HEK293 (cell line): Measurements from ENCODE around the gene HDAC7.

Experiments
- CTCF ChIA-PET: fragments of 350-600 bp; formaldehyde crosslinking; extraction: SDS; loops from one replicate; lab custom pipeline; 2021; ENCODE audit warnings: antibody characterized with exemption; lab: Yijun Ruan, JAX
- POLR2A ChIA-PET: fragments of 300-600 bp; formaldehyde crosslinking; extraction: SDS; loops from one replicate; lab custom pipeline; 2020; ENCODE audit warnings: antibody characterized with exemption, inconsistent platforms; lab: Yijun Ruan, JAX
- H3K27ac ChIP-seq: fragments of 200-500 bp; sonication (Bioruptor generic); 2 replicates; pipeline ENCODE4 v1.5.1; 2014; ENCODE audit warnings: low read depth, low read length, control low read depth, inconsistent platforms; ENCODE audit errors: extremely low read depth
- H3K36me3 ChIP-seq, 2 experiments: fragments of 200-500 bp in 1 of 2; sonication (Bioruptor generic) in 1 of 2; 1 replicate in 1 of 2; 2 replicates in 1 of 2; pipeline ENCODE4 v1.5.1; 2014 to 2017; ENCODE audit warnings: inconsistent platforms in 2 of 2, low read length in 2 of 2; ENCODE audit not compliant: control insufficient read depth in 2 of 2, insufficient read depth in 1 of 2
- H3K4me1 ChIP-seq: fragments of 200-500 bp; sonication (Bioruptor generic); 2 replicates; pipeline ENCODE4 v1.5.1; 2014; ENCODE audit warnings: mild to moderate bottlenecking, low read length, inconsistent platforms; ENCODE audit not compliant: control insufficient read depth, insufficient read depth
- H3K4me3 ChIP-seq: 2 replicates; pipeline ENCODE4 v1.5.1; 2011; ENCODE audit warnings: low read depth, mild to moderate bottlenecking, control low read depth, low read length, moderate library complexity
- H3K9me3 ChIP-seq: fragments of 200-500 bp; sonication (Bioruptor generic); 2 replicates; pipeline ENCODE4 v1.5.1; 2014; ENCODE audit warnings: low read depth, low read length, inconsistent platforms; ENCODE audit not compliant: control insufficient read depth, insufficient read depth
- GLIS1 ChIP-seq: fragments of 450-650 bp; formaldehyde crosslinking; IDR thresholded peaks from 2 replicates; pipeline ENCODE4 v1.5.1; 2016; ENCODE audit warnings: missing biosample characterization, missing genetic modification characterization
- IKZF3 ChIP-seq: fragments of 450-650 bp; IDR thresholded peaks from 2 replicates; pipeline ENCODE4 v1.5.0; 2018; ENCODE audit warnings: missing biosample characterization, mild to moderate bottlenecking, missing genetic modification characterization, moderate library complexity
- KLF1 ChIP-seq: fragments of 450-650 bp; formaldehyde crosslinking; IDR thresholded peaks from 2 replicates; pipeline ENCODE4 v1.5.1; 2016; ENCODE audit warnings: missing biosample characterization, missing genetic modification characterization
- KLF10 ChIP-seq: fragments of 450-650 bp; IDR thresholded peaks from 2 replicates; pipeline ENCODE4 v1.5.1; 2018; ENCODE audit warnings: missing biosample characterization, mild to moderate bottlenecking, missing genetic modification characterization
- KLF16 ChIP-seq: fragments of 450-650 bp; formaldehyde crosslinking; IDR thresholded peaks from 2 replicates; pipeline ENCODE4 v1.5.1; 2017; ENCODE audit warnings: missing biosample characterization, missing genetic modification characterization
- KLF17 ChIP-seq: fragments of 450-650 bp; formaldehyde crosslinking; IDR thresholded peaks from 2 replicates; pipeline ENCODE4 v1.5.1; 2016; ENCODE audit warnings: missing biosample characterization, missing genetic modification characterization
- PATZ1 ChIP-seq: fragments of 450-650 bp; formaldehyde crosslinking; IDR thresholded peaks from 2 replicates; pipeline ENCODE4 v1.5.1; 2016; ENCODE audit warnings: missing biosample characterization, missing genetic modification characterization
- ZFHX2 ChIP-seq: fragments of 450-650 bp; formaldehyde crosslinking; conservative IDR thresholded peaks from 2 replicates; pipeline ENCODE4 v1.5.1; 2016; ENCODE audit warnings: missing biosample characterization, missing genetic modification characterization
- ZFP69B ChIP-seq: fragments of 450-650 bp; formaldehyde crosslinking; IDR thresholded peaks from 2 replicates; pipeline ENCODE4 v1.5.1; 2016; ENCODE audit warnings: missing biosample characterization, missing genetic modification characterization
- ZNF121 ChIP-seq: fragments of 450-650 bp; formaldehyde crosslinking; IDR thresholded peaks from 2 replicates; pipeline ENCODE4 v1.5.1; 2016; ENCODE audit warnings: missing biosample characterization, missing genetic modification characterization
- ZNF132 ChIP-seq: fragments of 450-650 bp; formaldehyde crosslinking; IDR thresholded peaks from 2 replicates; pipeline ENCODE4 v1.5.1; 2017; ENCODE audit warnings: missing biosample characterization, missing genetic modification characterization, borderline replicate concordance
- ZNF133 ChIP-seq: fragments of 450-650 bp; formaldehyde crosslinking; IDR thresholded peaks from 2 replicates; pipeline ENCODE4 v1.5.1; 2016; ENCODE audit warnings: missing biosample characterization, missing genetic modification characterization
- ZNF24 ChIP-seq: fragments of 450-650 bp; formaldehyde crosslinking; IDR thresholded peaks from 2 replicates; pipeline ENCODE4 v1.5.1; 2016; ENCODE audit warnings: missing biosample characterization, missing genetic modification characterization
- ZNF324 ChIP-seq: fragments of 450-650 bp; formaldehyde crosslinking; IDR thresholded peaks from 2 replicates; pipeline ENCODE4 v1.5.1; 2016; ENCODE audit warnings: missing biosample characterization, missing genetic modification characterization
- ZNF335 ChIP-seq: fragments of 450-650 bp; formaldehyde crosslinking; conservative IDR thresholded peaks from 2 replicates; pipeline ENCODE4 v1.5.1; 2016; ENCODE audit warnings: missing biosample characterization, missing genetic modification characterization
- ZNF394 ChIP-seq: fragments of 450-650 bp; formaldehyde crosslinking; IDR thresholded peaks from 2 replicates; pipeline ENCODE4 v1.5.1; 2016; ENCODE audit warnings: missing biosample characterization, missing genetic modification characterization, mild to moderate bottlenecking, moderate library complexity, borderline replicate concordance
- ZNF398 ChIP-seq: fragments of 450-650 bp; formaldehyde crosslinking; IDR thresholded peaks from 2 replicates; pipeline ENCODE4 v1.5.1; 2017; ENCODE audit warnings: missing biosample characterization, missing genetic modification characterization
- ZNF404 ChIP-seq: fragments of 450-650 bp; formaldehyde crosslinking; IDR thresholded peaks from 2 replicates; pipeline ENCODE4 v1.5.1; 2017; ENCODE audit warnings: missing biosample characterization, missing genetic modification characterization
- ZNF544 ChIP-seq: fragments of 450-650 bp; formaldehyde crosslinking; IDR thresholded peaks from 2 replicates; pipeline ENCODE4 v1.5.0; 2017; ENCODE audit warnings: missing biosample characterization, missing genetic modification characterization
- ZNF549 ChIP-seq: fragments of 450-650 bp; IDR thresholded peaks from 2 replicates; pipeline ENCODE4 v1.5.1; 2018; ENCODE audit warnings: missing biosample characterization, missing genetic modification characterization, mild to moderate bottlenecking, inconsistent platforms, moderate library complexity
- ZNF555 ChIP-seq: fragments of 450-650 bp; formaldehyde crosslinking; conservative IDR thresholded peaks from 2 replicates; pipeline ENCODE4 v1.5.1; 2017; ENCODE audit warnings: missing biosample characterization, mild to moderate bottlenecking, missing genetic modification characterization, inconsistent platforms
- ZNF610 ChIP-seq: fragments of 450-650 bp; formaldehyde crosslinking; IDR thresholded peaks from 2 replicates; pipeline ENCODE4 v1.5.1; 2016; ENCODE audit warnings: missing biosample characterization, missing genetic modification characterization, borderline replicate concordance
- ZNF621 ChIP-seq: fragments of 450-650 bp; formaldehyde crosslinking; IDR thresholded peaks from 2 replicates; pipeline ENCODE4 v1.5.1; 2017; ENCODE audit warnings: missing biosample characterization, missing genetic modification characterization
- ZNF639 ChIP-seq: fragments of 450-650 bp; formaldehyde crosslinking; IDR thresholded peaks from 2 replicates; pipeline ENCODE4 v1.5.1; 2016; ENCODE audit warnings: missing biosample characterization, missing genetic modification characterization
- ZNF670 ChIP-seq: fragments of 450-650 bp; formaldehyde crosslinking; IDR thresholded peaks from 2 replicates; pipeline ENCODE4 v1.5.1; 2016; ENCODE audit warnings: missing biosample characterization, missing genetic modification characterization, low read depth
- ZNF692 ChIP-seq: fragments of 450-650 bp; formaldehyde crosslinking; IDR thresholded peaks from 2 replicates; pipeline ENCODE4 v1.5.1; 2016; ENCODE audit warnings: missing biosample characterization, missing genetic modification characterization
- ZNF792 ChIP-seq: fragments of 450-650 bp; formaldehyde crosslinking; IDR thresholded peaks from 2 replicates; pipeline ENCODE4 v1.5.1; 2016; ENCODE audit warnings: missing biosample characterization, missing genetic modification characterization
- ZNF830 ChIP-seq: fragments of 450-650 bp; IDR thresholded peaks from 2 replicates; pipeline ENCODE4 v1.5.0; 2018; ENCODE audit warnings: missing biosample characterization, missing genetic modification characterization, low read depth, mild to moderate bottlenecking, moderate library complexity

The HDAC7 gene

GRCh38 chr12:47829584-47829983 is 9.9 kb upstream of the HDAC7 start:
- Histone ChIP-seq H3K27ac (no peak overlapping the region), H3K4me3 (no peak overlapping the region), H3K9me3 (no peaks in the 10 kb centered on the region), H3K4me1 (peaks cover 3% of the 10 kb centered on the region), H3K36me3 (no peaks in the 10 kb centered on the region)
- no peak for TF ChIP-seq ZNF404 (tag by site-specific recombination)
- no peak for TF ChIP-seq ZNF610 (tag by site-specific recombination)
- no peak for TF ChIP-seq ZNF621 (tag by site-specific recombination)
- no peak for TF ChIP-seq ZNF639 (tag by site-specific recombination)
- no peak for TF ChIP-seq ZNF132 (tag by site-specific recombination)
- TF ChIP-seq ZNF670: no peak
- TF ChIP-seq ZNF544 (tag by site-specific recombination): no peak
- TF ChIP-seq ZNF792 (tag by site-specific recombination): no peak
- TF ChIP-seq ZNF133 (tag by site-specific recombination): no peak
- no peak for TF ChIP-seq ZNF24
- POLR2A ChIA-PET: interaction anchor here (1.1 to 2.3 kb wide), 10 partner anchors 8 to 57 kb away, joined by 3 to 18 read pairs (median 6); partner anchors contain the start of genes HDAC7 and SLC48A1
- CTCF ChIA-PET: interaction anchor here (0.6 to 16.6 kb wide), 8 partner anchors 10 to 134 kb away, joined by 3 to 271 read pairs (median 20); partner anchors contain the start of gene TMEM106C

GRCh38 chr12:47828976-47829482 is 9.3 kb upstream of the HDAC7 start:
- peaks cover 3% of the 10 kb centered on the region for H3K4me1 ChIP-seq
- ChIA-PET CTCF (interaction anchor here (0.6 to 16.6 kb wide), 11 partner anchors 10 to 135 kb away, joined by 3 to 271 read pairs (median 5); partner anchors contain the start of gene TMEM106C), POLR2A (interaction anchor here (1.1 to 2.3 kb wide), 13 partner anchors 8 to 123 kb away, joined by 3 to 18 read pairs (median 6); partner anchors contain the start of genes HDAC7, RPAP3 and SLC48A1)
- H3K27ac ChIP-seq: peak overlapping the region; percentile 48; the same call in 1 of the 2 replicates
- H3K4me3 ChIP-seq: peak overlapping the region; percentile 6
- H3K36me3 ChIP-seq: no peaks in the 10 kb centered on the region
- H3K9me3 ChIP-seq: no peaks in the 10 kb centered on the region
- TF ChIP-seq ZFHX2 (peak; percentile 80), ZFP69B (tag by site-specific recombination) (peak; percentile 83), ZNF324 (tag by site-specific recombination) (peak; percentile 32; the same call in 1 of the 2 replicates), KLF10 (tag by site-specific recombination) (0 out of 2 replicates have a peak, but pooled peaks have one; percentile 42), IKZF3 (tag by site-specific recombination) (peak; percentile 36; the same call in 1 of the 2 replicates), KLF17 (peak; percentile 32; the same call in 1 of the 2 replicates), PATZ1 (tag by site-specific recombination) (0 out of 2 replicates have a peak, but pooled peaks have one; percentile 45), ZNF830 (tag by site-specific recombination) (no peak), ZNF121 (no peak), ZNF549 (tag by site-specific recombination) (no peak), ZNF398 (tag by site-specific recombination) (peak; percentile 76), ZNF692 (tag by site-specific recombination) (peak; percentile 84), ZNF394 (no peak), KLF1 (tag by site-specific recombination) (0 out of 2 replicates have a peak, but pooled peaks have one; percentile 50), KLF16 (tag by site-specific recombination) (0 out of 2 replicates have a peak, but pooled peaks have one; percentile 30), ZNF555 (tag by site-specific recombination) (no peak), ZNF335 (tag by site-specific recombination) (peak; percentile 57), GLIS1 (tag by site-specific recombination) (peak; percentile 91)
